HEK293 (cell line): ENCODE data around the gene GALNT10.

Source experiments
- REST ChIP-seq: fragments of 450-650 bp; formaldehyde crosslinking; IDR thresholded peaks from 2 replicates; pipeline ENCODE4 v1.5.1; 2016; ENCODE audit warnings: missing biosample characterization, missing genetic modification characterization
- YY1 ChIP-seq: fragments of 450-650 bp; formaldehyde crosslinking; IDR thresholded peaks from 2 replicates; pipeline ENCODE4 v1.5.1; 2018; ENCODE audit warnings: missing biosample characterization, missing genetic modification characterization
- ZNF362 ChIP-seq: fragments of 450-650 bp; formaldehyde crosslinking; IDR thresholded peaks from 2 replicates; pipeline ENCODE4 v1.5.1; 2016; ENCODE audit warnings: missing biosample characterization, missing genetic modification characterization
- TF ChIP-seq, protein P1 (sequence below): fragments of 450-650 bp; formaldehyde crosslinking; IDR thresholded peaks from 2 replicates; pipeline ENCODE4 v1.5.1; 2016; ENCODE audit warnings: missing biosample characterization, missing genetic modification characterization

DNA sequence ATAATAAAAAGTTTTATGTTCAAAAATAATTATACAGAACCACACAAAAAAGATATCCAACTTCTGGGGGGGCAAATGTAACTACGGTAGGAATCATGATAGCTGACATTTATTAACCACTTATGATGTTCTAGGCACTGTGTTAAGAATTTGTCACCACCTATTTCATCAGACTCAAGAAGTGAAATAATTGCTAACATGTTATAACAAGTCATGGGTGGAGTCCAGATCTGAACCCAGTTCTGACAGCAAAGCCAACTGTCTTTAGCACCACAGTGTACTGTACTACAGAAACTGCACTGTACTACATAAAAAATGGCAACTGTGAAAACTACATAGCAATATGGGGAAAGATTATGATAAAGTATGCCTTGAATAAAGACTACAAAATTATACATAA is 252.3 kb downstream of the GALNT10 start:
- TF ChIP-seq, protein P1, sequence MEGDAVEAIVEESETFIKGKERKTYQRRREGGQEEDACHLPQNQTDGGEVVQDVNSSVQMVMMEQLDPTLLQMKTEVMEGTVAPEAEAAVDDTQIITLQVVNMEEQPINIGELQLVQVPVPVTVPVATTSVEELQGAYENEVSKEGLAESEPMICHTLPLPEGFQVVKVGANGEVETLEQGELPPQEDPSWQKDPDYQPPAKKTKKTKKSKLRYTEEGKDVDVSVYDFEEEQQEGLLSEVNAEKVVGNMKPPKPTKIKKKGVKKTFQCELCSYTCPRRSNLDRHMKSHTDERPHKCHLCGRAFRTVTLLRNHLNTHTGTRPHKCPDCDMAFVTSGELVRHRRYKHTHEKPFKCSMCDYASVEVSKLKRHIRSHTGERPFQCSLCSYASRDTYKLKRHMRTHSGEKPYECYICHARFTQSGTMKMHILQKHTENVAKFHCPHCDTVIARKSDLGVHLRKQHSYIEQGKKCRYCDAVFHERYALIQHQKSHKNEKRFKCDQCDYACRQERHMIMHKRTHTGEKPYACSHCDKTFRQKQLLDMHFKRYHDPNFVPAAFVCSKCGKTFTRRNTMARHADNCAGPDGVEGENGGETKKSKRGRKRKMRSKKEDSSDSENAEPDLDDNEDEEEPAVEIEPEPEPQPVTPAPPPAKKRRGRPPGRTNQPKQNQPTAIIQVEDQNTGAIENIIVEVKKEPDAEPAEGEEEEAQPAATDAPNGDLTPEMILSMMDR (tag by site-specific recombination) = no peak
- TF ChIP-seq REST (tag by site-specific recombination) = no peak
- no peak for TF ChIP-seq YY1 (tag by site-specific recombination)
- TF ChIP-seq ZNF362 (tag by site-specific recombination) = no peak
